Neural progenitor cell (in vitro differentiated cells): Measurements from ENCODE around the gene TUBB4B. TPM values are rescaled to one million over a fixed set of nuclear protein-coding genes. Genes with fewer than 3 reads are reported as not detected.

Experiments used
- DNase-seq: peaks from one replicate; pipeline ENCODE4 v3.0.0-alpha.2; 2016; ENCODE audit warnings: low spot score
- H2AFZ ChIP-seq: fragments of 200-600 bp; sonication (generic); replicated peaks from 2 replicates; pipeline ENCODE4 v1.6.1; 2016; ENCODE audit warnings: antibody characterized with exemption
- H3F3A ChIP-seq: fragments of 200-600 bp; sonication (generic); 2 replicates; pipeline ENCODE4 v1.6.1; 2016; ENCODE audit warnings: antibody characterized with exemption, low read depth
- H3K27ac ChIP-seq: fragments of 200-600 bp; sonication (generic); 2 replicates; pipeline ENCODE4 v1.5.1; 2016; ENCODE audit warnings: mild to moderate bottlenecking
- H3K27me3 ChIP-seq: fragments of 200-600 bp; sonication (generic); 2 replicates; pipeline ENCODE4 v1.6.1; 2016; ENCODE audit warnings: mild to moderate bottlenecking, moderate library complexity
- H3K36me3 ChIP-seq: fragments of 200-600 bp; sonication (generic); 2 replicates; pipeline ENCODE4 v1.5.1; 2016
- H3K4me1 ChIP-seq: fragments of 200-600 bp; sonication (generic); 2 replicates; pipeline ENCODE4 v1.6.1; 2016; ENCODE audit warnings: mixed run types
- H3K4me2 ChIP-seq: fragments of 200-600 bp; sonication (generic); 2 replicates; pipeline ENCODE4 v1.6.1; 2016
- H3K4me3 ChIP-seq: fragments of 200-600 bp; sonication (generic); 2 replicates; pipeline ENCODE4 v1.5.1; 2016
- H3K79me2 ChIP-seq: fragments of 200-600 bp; sonication (generic); 2 replicates; pipeline ENCODE4 v1.6.1; 2016; ENCODE audit warnings: low read depth
- H3K9ac ChIP-seq: fragments of 200-600 bp; sonication (generic); 2 replicates; pipeline ENCODE4 v1.6.1; 2016
- H3K9me3 ChIP-seq: fragments of 200-600 bp; sonication (generic); 2 replicates; pipeline ENCODE4 v1.5.1; 2016; ENCODE audit warnings: low read depth
- H4K20me1 ChIP-seq: fragments of 200-600 bp; sonication (generic); 2 replicates; pipeline ENCODE4 v1.6.1; 2016; ENCODE audit warnings: low read depth
- H3K27ac Mint-ChIP-seq: 3 replicates; pipeline ENCODE4 v1.8.0; 2021; ENCODE audit warnings: mixed read lengths
- H3K27me3 Mint-ChIP-seq: 2 replicates; pipeline ENCODE4 v1.8.0; 2022; ENCODE audit warnings: low read depth, mild to moderate bottlenecking, inconsistent platforms, moderate library complexity, mixed read lengths; ENCODE audit not compliant: insufficient read depth
- H3K36me3 Mint-ChIP-seq: 3 replicates; pipeline ENCODE4 v1.8.0; 2021; ENCODE audit warnings: mixed read lengths
- H3K4me1 Mint-ChIP-seq: 3 replicates; pipeline ENCODE4 v1.8.0; 2021; ENCODE audit warnings: mixed read lengths
- H3K4me3 Mint-ChIP-seq: 3 replicates; pipeline ENCODE4 v1.8.0; 2021; ENCODE audit warnings: mild to moderate bottlenecking, moderate library complexity, mixed read lengths
- H3K9me3 Mint-ChIP-seq: 3 replicates; pipeline ENCODE4 v1.8.0; 2020; ENCODE audit warnings: mixed read lengths
- EZH2 ChIP-seq: fragments of 200-600 bp; sonication (generic); IDR thresholded peaks from 2 replicates; pipeline ENCODE4 v1.6.1; 2017; ENCODE audit warnings: antibody characterized with exemption, mild to moderate bottlenecking, moderate library complexity
- EZH2phosphoT487 ChIP-seq: fragments of 200-600 bp; sonication (generic); IDR thresholded peaks from 2 replicates; pipeline ENCODE4 v1.6.1; 2017; ENCODE audit warnings: antibody characterized with exemption
- total RNA-seq: library from RNA; depleted of rRNA; stranded (reverse); fragments of >200 nt; gene quantifications from 2 replicates; pipeline ENCODE4 v1.2.3, GENCODE V29; 2015; ENCODE audit warnings: low replicate concordance
- TF ChIP-seq, protein P1 (sequence below): fragments of 200-600 bp; sonication (generic); IDR thresholded peaks from 2 replicates; pipeline ENCODE4 v1.5.1; 2017; ENCODE audit warnings: antibody characterized with exemption, mild to moderate bottlenecking

Gene TUBB4B
- total RNA-seq, 1 donor from 2014 or later, result 183 TPM

DNA sequence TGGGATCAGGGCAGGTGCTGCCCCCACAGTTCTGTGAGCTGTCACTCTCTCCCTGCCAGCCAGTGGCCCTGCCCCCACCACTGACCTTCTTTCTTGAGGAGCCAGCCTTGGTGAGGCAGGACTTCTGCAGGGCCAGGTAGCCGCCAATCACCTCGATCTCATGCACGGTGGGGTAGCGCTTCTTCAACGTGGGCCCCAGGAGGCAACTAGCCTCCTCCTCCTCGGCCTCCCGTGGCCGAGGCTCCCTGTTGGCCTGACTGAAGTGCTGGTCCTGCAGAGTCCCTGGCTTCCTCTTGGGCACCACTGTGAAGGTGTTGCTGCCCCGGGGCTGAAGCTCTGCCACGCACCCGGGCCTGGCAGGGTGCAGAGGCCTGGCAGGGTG lies 42.2 kb upstream of the TUBB4B start:
- Histone ChIP-seq H3K9ac (no peak overlapping the region), H2AFZ (no peak overlapping the region), H4K20me1 (peaks cover 71% of the 10 kb centered on the region), H3K36me3 (no peaks in the 10 kb centered on the region), H3K4me2 (no peak overlapping the region), H3K79me2 (peaks cover 44% of the 10 kb centered on the region), H3K4me1 (peaks cover 12% of the 10 kb centered on the region), H3K27ac (no peak overlapping the region), H3F3A (peaks cover 24% of the 10 kb centered on the region), H3K27me3 (peaks cover 7% of the 10 kb centered on the region), H3K9me3 (no peaks in the 10 kb centered on the region), H3K4me3 (no peak overlapping the region)
- peaks cover 4% of the 10 kb centered on the region for H3K36me3 Mint-ChIP-seq
- no peak overlapping the region for H3K27ac Mint-ChIP-seq
- H3K4me1 Mint-ChIP-seq, result peaks cover 18% of the 10 kb centered on the region
- TF ChIP-seq EZH2 (no peak), EZH2phosphoT487 (no peak)
- TF ChIP-seq, protein P1, sequence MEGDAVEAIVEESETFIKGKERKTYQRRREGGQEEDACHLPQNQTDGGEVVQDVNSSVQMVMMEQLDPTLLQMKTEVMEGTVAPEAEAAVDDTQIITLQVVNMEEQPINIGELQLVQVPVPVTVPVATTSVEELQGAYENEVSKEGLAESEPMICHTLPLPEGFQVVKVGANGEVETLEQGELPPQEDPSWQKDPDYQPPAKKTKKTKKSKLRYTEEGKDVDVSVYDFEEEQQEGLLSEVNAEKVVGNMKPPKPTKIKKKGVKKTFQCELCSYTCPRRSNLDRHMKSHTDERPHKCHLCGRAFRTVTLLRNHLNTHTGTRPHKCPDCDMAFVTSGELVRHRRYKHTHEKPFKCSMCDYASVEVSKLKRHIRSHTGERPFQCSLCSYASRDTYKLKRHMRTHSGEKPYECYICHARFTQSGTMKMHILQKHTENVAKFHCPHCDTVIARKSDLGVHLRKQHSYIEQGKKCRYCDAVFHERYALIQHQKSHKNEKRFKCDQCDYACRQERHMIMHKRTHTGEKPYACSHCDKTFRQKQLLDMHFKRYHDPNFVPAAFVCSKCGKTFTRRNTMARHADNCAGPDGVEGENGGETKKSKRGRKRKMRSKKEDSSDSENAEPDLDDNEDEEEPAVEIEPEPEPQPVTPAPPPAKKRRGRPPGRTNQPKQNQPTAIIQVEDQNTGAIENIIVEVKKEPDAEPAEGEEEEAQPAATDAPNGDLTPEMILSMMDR, result no peak
- H3K4me3 Mint-ChIP-seq, result peak overlapping the region; percentile 63
- DNase-seq, result no peak
- peaks cover 8% of the 10 kb centered on the region for H3K27me3 Mint-ChIP-seq
- H3K9me3 Mint-ChIP-seq, result no peaks in the 10 kb centered on the region

DNA sequence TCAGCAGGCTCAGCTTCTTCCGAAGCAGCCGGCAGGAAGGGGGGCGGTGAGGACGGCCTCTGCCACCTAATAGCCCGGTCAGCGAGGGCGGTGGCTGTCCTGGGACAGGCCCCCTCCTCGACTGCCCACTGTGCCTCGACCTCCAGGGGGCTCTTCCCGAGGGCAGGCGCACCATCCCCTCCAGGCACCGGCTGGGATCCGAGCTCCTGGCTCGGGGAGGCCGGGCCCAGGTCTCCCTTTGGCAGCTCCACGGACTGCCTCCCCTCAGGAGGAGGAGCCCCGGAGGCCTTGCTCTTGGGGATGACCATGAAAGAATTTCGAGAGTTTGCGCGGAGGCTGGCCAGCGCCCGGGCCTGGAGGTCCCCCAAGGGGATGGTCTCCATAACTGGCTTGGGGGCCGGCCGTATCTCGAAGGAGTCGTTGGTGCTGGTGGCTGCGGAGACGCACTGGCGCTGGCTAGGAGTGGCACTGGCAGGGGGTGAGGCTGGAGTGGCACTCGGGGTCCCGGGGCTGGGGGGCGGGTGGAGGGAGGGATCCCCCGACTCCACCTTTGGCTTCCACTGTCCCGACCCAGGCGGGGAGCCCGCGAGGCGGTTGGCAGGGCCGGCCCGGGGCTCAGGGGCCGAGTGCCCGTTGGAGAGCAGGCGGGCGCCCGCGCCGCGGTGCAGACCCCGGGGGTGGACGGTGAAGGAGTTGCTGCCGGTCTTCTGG lies 41.5 kb upstream of the TUBB4B start:
- peaks cover 71% of the 10 kb centered on the region for H4K20me1 ChIP-seq
- H3K9ac ChIP-seq, result no peak overlapping the region

DNA sequence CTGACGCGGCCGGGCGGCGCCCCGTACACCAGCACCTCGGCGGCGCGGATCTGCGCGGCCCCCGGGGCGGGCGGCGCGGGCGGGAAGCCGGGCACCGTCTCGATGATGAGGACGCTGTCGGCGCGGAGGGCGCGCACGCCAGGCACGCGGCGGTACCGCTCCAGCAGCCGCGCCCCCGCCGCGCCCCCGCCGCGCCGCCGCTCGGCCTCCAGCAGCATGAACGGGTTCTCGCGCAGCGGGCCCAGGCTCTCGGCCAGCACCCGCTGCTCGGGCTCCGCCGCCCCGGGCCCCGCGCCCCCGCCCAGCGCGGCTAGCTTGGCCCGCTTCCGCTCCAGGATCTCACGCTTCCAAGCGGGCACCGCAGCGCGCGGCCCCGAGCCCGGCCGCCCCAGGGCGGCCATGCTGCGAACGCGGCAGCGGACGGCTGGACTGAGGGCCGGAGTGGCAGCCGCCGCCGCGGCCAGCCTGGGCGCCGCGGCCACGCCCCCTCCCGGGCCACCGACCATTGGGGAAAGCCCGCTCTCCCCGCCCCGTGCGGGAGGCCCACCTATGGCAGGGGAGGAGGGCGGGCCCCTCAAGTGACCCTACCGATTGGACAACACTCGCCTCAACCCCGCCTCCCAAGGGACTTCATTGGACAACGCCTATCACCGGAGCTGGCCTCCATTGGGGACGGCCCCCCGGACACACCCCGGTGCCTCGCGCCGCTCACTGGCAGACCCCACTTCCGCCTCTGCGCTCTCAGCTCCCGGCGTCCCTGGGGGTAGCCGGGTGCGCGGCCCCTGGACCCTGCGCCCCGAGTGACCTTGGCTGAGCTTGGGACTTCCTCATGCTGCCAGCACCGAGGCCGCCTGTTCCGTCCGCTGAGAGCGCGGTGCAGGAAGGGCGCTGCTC lies 40.5 kb upstream of the TUBB4B start, which contains the start of gene TPRN:
Gene TPRN (minus strand): TSS at position 431 of the 894 bp plus-strand sequence. CDS start 30 bp downstream, at position 401.
- Histone ChIP-seq H3K27ac (no peak within 1 kb of the TSS), H3K27me3 (peaks cover 7% of the 10 kb centered on the region), H3K36me3 (no peaks in the 10 kb centered on the region), H3K4me3 (peak within 1 kb of the TSS; percentile 72), H2AFZ (no peak within 1 kb of the TSS), H4K20me1 (peaks cover 65% of the 10 kb centered on the region), H3K79me2 (peaks cover 58% of the 10 kb centered on the region), H3K4me1 (peaks cover 20% of the 10 kb centered on the region), H3K4me2 (peak within 1 kb of the TSS; percentile 93), H3K9me3 (no peaks in the 10 kb centered on the region), H3K9ac (peak within 1 kb of the TSS; percentile 41), H3F3A (peaks cover 34% of the 10 kb centered on the region)
- Mint-ChIP-seq H3K9me3 (no peaks in the 10 kb centered on the region), H3K4me3 (peak within 1 kb of the TSS; percentile 86), H3K36me3 (peaks cover 4% of the 10 kb centered on the region), H3K27me3 (peaks cover 9% of the 10 kb centered on the region), H3K27ac (no peak within 1 kb of the TSS), H3K4me1 (peaks cover 23% of the 10 kb centered on the region)
- DNase-seq, result peak; percentile 100
- no peak for TF ChIP-seq EZH2phosphoT487
- TF ChIP-seq EZH2, result no peak
- TF ChIP-seq, protein P1, result no peak

More for the DNA sequence above, 41.5 kb upstream of the TUBB4B start:
- Histone ChIP-seq H2AFZ (no peak overlapping the region), H3K27me3 (peaks cover 7% of the 10 kb centered on the region), H3K4me3 (peak overlapping the region; percentile 57), H3K9me3 (no peaks in the 10 kb centered on the region), H3K4me1 (peaks cover 18% of the 10 kb centered on the region), H3F3A (peaks cover 30% of the 10 kb centered on the region), H3K36me3 (no peaks in the 10 kb centered on the region), H3K4me2 (peak overlapping the region; percentile 85), H3K79me2 (peaks cover 51% of the 10 kb centered on the region), H3K27ac (no peak overlapping the region)
- no peak overlapping the region for H3K27ac Mint-ChIP-seq
- H3K36me3 Mint-ChIP-seq, result peaks cover 4% of the 10 kb centered on the region
- no peaks in the 10 kb centered on the region for H3K9me3 Mint-ChIP-seq
- peaks cover 24% of the 10 kb centered on the region for H3K4me1 Mint-ChIP-seq
- TF ChIP-seq EZH2, result no peak
- no peak for TF ChIP-seq EZH2phosphoT487
- TF ChIP-seq, protein P1, result no peak
- peaks cover 8% of the 10 kb centered on the region for H3K27me3 Mint-ChIP-seq
- peak; percentile 32 for DNase-seq
- H3K4me3 Mint-ChIP-seq, result peak overlapping the region; percentile 86
